IMR-90 (cell line): ENCODE measurements around the gene ATG2A. TPM values are rescaled to one million over a fixed set of nuclear protein-coding genes. Genes with fewer than 3 reads are reported as not detected.

Source experiments
- ATAC-seq: fragments of 200-7000 bp; cut with Tn5 transposase; 2 replicates; pipeline ENCODE4 v1.9.1; 2020; ENCODE audit warnings: low read depth, mild to moderate bottlenecking, moderate library complexity
- BruUV-seq: library from RNA; stranded (reverse); fragments of 400-500 nt; replicated peaks from 2 replicates; lab custom pipeline; 2021; lab: Mats Ljungman, UMichigan
- CTCF ChIA-PET: fragments of 300-600 bp; formaldehyde crosslinking; extraction: SDS; loops from one replicate; lab custom pipeline; 2021; ENCODE audit warnings: antibody characterized with exemption; lab: Yijun Ruan, JAX
- POLR2A ChIA-PET: fragments of 300-600 bp; sonication (Branson Sonifier 250); formaldehyde crosslinking; loops from one replicate; lab custom pipeline; 2022; ENCODE audit warnings: antibody characterized with exemption; ENCODE audit not compliant: unreplicated experiment; lab: Charles Lee
- DNase-seq: peaks from one replicate; pipeline ENCODE4 v3.0.0; 2013
- H2AFZ ChIP-seq: replicated peaks from 2 replicates; pipeline ENCODE3; 2013; ENCODE audit warnings: low read length, mild to moderate bottlenecking; ENCODE audit not compliant: poor library complexity
- H2AK5ac ChIP-seq: 2 replicates; pipeline ENCODE4 v1.6.1; 2013; ENCODE audit warnings: low read depth, low read length, inconsistent platforms
- H2AK9ac ChIP-seq: replicated peaks from 2 replicates; pipeline ENCODE3; 2013; ENCODE audit warnings: mild to moderate bottlenecking, low read depth, low read length, moderate library complexity; ENCODE audit not compliant: poor library complexity
- H2BK120ac ChIP-seq: 2 replicates; pipeline ENCODE4 v1.6.1; 2013; ENCODE audit warnings: low read depth, low read length, inconsistent platforms
- H2BK15ac ChIP-seq: 3 replicates; pipeline ENCODE4 v1.6.1; 2013; ENCODE audit warnings: low read depth, low read length, inconsistent platforms
- H2BK20ac ChIP-seq: 2 replicates; pipeline ENCODE4 v1.6.1; 2013; ENCODE audit warnings: low read depth, mild to moderate bottlenecking, inconsistent platforms, low read length, moderate library complexity
- H2BK5ac ChIP-seq: 2 replicates; pipeline ENCODE4 v1.6.1; 2013; ENCODE audit warnings: mild to moderate bottlenecking, low read depth, low read length, inconsistent platforms; ENCODE audit not compliant: poor library complexity, severe bottlenecking
- H3K14ac ChIP-seq: replicated peaks from 2 replicates; pipeline ENCODE4 v1.6.1; 2013; ENCODE audit warnings: low read depth, low read length, inconsistent platforms
- H3K18ac ChIP-seq: 2 replicates; pipeline ENCODE4 v1.6.1; 2013; ENCODE audit warnings: low read depth, low read length, control low read depth
- H3K23ac ChIP-seq: 2 replicates; pipeline ENCODE4 v1.6.1; 2013; ENCODE audit warnings: low read depth, low read length, inconsistent platforms
- H3K27ac ChIP-seq: 2 replicates; pipeline ENCODE4 v1.5.1; 2013; ENCODE audit warnings: mild to moderate bottlenecking, control low read depth, low read length; ENCODE audit not compliant: insufficient read depth
- H3K27me3 ChIP-seq: 2 replicates; pipeline ENCODE4 v1.6.1; 2013; ENCODE audit warnings: low read length; ENCODE audit not compliant: control insufficient read depth, insufficient read depth
- H3K36me3 ChIP-seq: 2 replicates; pipeline ENCODE4 v1.6.1; 2013; ENCODE audit warnings: low read length, mixed read lengths; ENCODE audit not compliant: control insufficient read depth, insufficient read depth
- H3K4ac ChIP-seq: 2 replicates; pipeline ENCODE4 v1.6.1; 2013; ENCODE audit warnings: low read depth, low read length, inconsistent platforms
- H3K4me1 ChIP-seq: 2 replicates; pipeline ENCODE4 v1.6.1; 2013; ENCODE audit warnings: low read length, mixed read lengths; ENCODE audit not compliant: control insufficient read depth, insufficient read depth
- H3K4me2 ChIP-seq: 2 replicates; pipeline ENCODE4 v1.6.1; 2013; ENCODE audit warnings: low read depth, mild to moderate bottlenecking, control low read depth, low read length, moderate library complexity
- H3K4me3 ChIP-seq: 2 replicates; pipeline ENCODE4 v1.5.1; 2013; ENCODE audit warnings: low read depth, mild to moderate bottlenecking, control low read depth, low read length, moderate library complexity; ENCODE audit not compliant: insufficient read depth
- H3K56ac ChIP-seq: 2 replicates; pipeline ENCODE4 v1.6.1; 2013; ENCODE audit warnings: low read length, inconsistent platforms; ENCODE audit not compliant: insufficient read depth; ENCODE audit errors: extremely low read depth
- H3K79me1 ChIP-seq, 2 experiments: 2 replicates each; pipeline ENCODE4 v1.6.1; 2013; ENCODE audit warnings: low read length in 2 of 2, inconsistent platforms in 1 of 2, low read depth in 1 of 2
- H3K9ac ChIP-seq: 2 replicates; pipeline ENCODE4 v1.6.1; 2013; ENCODE audit warnings: low read depth, low read length, control low read depth
- H3K9me1 ChIP-seq: 2 replicates; pipeline ENCODE4 v1.6.1; 2013; ENCODE audit warnings: low read length, inconsistent platforms; ENCODE audit not compliant: insufficient read depth
- H3K9me3 ChIP-seq: 2 replicates; pipeline ENCODE4 v1.6.1; 2013; ENCODE audit warnings: low read length; ENCODE audit not compliant: control insufficient read depth, insufficient read depth
- H4K20me1 ChIP-seq: 2 replicates; pipeline ENCODE4 v1.6.1; 2013; ENCODE audit warnings: low read length, inconsistent platforms; ENCODE audit not compliant: insufficient read depth
- H4K5ac ChIP-seq: 2 replicates; pipeline ENCODE4 v1.6.1; 2013; ENCODE audit warnings: mild to moderate bottlenecking, low read depth, low read length, control low read depth
- H4K8ac ChIP-seq, 2 experiments: 2 replicates each; pipeline ENCODE4 v1.6.1; 2013; ENCODE audit warnings: low read depth in 2 of 2, low read length in 2 of 2, control low read depth in 1 of 2, inconsistent platforms in 1 of 2
- H4K91ac ChIP-seq: 2 replicates; pipeline ENCODE4 v1.6.1; 2013; ENCODE audit warnings: low read depth, low read length, inconsistent platforms; ENCODE audit not compliant: insufficient read depth
- CEBPB ChIP-seq: IDR thresholded peaks from 2 replicates; pipeline ENCODE4 v1.6.1; 2012; ENCODE audit warnings: low read depth, low read length, improper control_type of control experiment
- CHD1 ChIP-seq: IDR thresholded peaks from 2 replicates; pipeline ENCODE4 v1.6.1; 2012; ENCODE audit warnings: low read depth, low read length, improper control_type of control experiment
- CTCF ChIP-seq: conservative IDR thresholded peaks from 2 replicates; pipeline ENCODE4 v1.5.1; 2012; ENCODE audit warnings: mild to moderate bottlenecking, low read depth, low read length, improper control_type of control experiment
- FOS ChIP-seq: fragments of 150-350 bp; IDR thresholded peaks from 2 replicates; pipeline ENCODE4 v1.6.1; 2016; ENCODE audit warnings: low read depth, low read length
- MAZ ChIP-seq: IDR thresholded peaks from 2 replicates; pipeline ENCODE4 v1.6.1; 2012; ENCODE audit warnings: low read depth, mild to moderate bottlenecking, low read length, improper control_type of control experiment, moderate library complexity, borderline replicate concordance
- RAD21 ChIP-seq: IDR thresholded peaks from 2 replicates; pipeline ENCODE4 v1.6.1; 2012; ENCODE audit warnings: low read length, improper control_type of control experiment
- RCOR1 ChIP-seq: IDR thresholded peaks from 2 replicates; pipeline ENCODE4 v1.6.1; 2012; ENCODE audit warnings: mild to moderate bottlenecking, low read length, improper control_type of control experiment; ENCODE audit not compliant: insufficient replicate concordance
- SMC3 ChIP-seq: fragments of 150-350 bp; IDR thresholded peaks from 2 replicates; pipeline ENCODE4 v1.6.1; 2016; ENCODE audit warnings: low read depth, mild to moderate bottlenecking, antibody characterized with exemption, low read length, moderate library complexity
- USF2 ChIP-seq: fragments of 150-350 bp; IDR thresholded peaks from 2 replicates; pipeline ENCODE4 v1.6.1; 2017; ENCODE audit warnings: mild to moderate bottlenecking, antibody characterized with exemption, low read length, low read depth
- WGBS, 2 experiments: methylation state at CpG; one replicate each; pipeline versions ENCODE4 v1.1.5 to v1.1.7; 2013; ENCODE audit warnings: missing lambda C conversion rate in 2 of 2; ENCODE audit not compliant: insufficient read length in 1 of 2; ENCODE audit errors: extremely low coverage in 2 of 2; 5-methylcytosine and 5-hydroxymethylcytosine counted together
- dilution Hi-C: fragments of 300-500 bp; cut with HindIII; formaldehyde crosslinking; loops from one replicate; pipeline ENCODE4 v1.14.3; 2018; ENCODE audit warnings: low sequenced_read_pairs; ENCODE audit not compliant: unreplicated experiment
- in situ Hi-C: fragments of 300-500 bp; cut with MboI; formaldehyde crosslinking; loops from 3 replicates; pipeline ENCODE4 v1.14.3; 2019; ENCODE audit warnings: low sequenced_read_pairs, inconsistent platforms, mixed read lengths
- intact Hi-C: fragments of 100-400 bp; cut with micrococcal nuclease; formaldehyde crosslinking; loops from 2 replicates; pipeline ENCODE4 v1.10.0; 2022
- polyA plus RNA-seq, 3 experiments: library from polyadenylated mRNA; depleted of rRNA; stranded (reverse); fragments of >200 nt; gene quantifications; 2 replicates each; pipeline ENCODE4 v1.2.3, GENCODE V29; 2012; ENCODE audit warnings: low replicate concordance in 1 of 3
- total RNA-seq: library from RNA; depleted of rRNA; stranded (reverse); fragments of >200 nt; gene quantifications from 2 replicates; pipeline ENCODE4 v1.2.3, GENCODE V29; 2012

ATG2A gene
- total and polyA plus RNA-seq, 2 of the 4 experiments (the other 2 are of a cell fraction) = 3.2 to 10.5 TPM

- H3K36me3 ChIP-seq = no peaks in the 10 kb centered on the region
- dilution Hi-C loops (no loop called here), in situ Hi-C loops (no loop called here), intact Hi-C loops (loop anchor here (1.0 kb wide), 1 partner anchor 41 kb away; no protein-coding TSS in a partner anchor)
- H3K14ac ChIP-seq = peak overlapping the region; percentile 67
- peak overlapping the region; percentile 44 for H2BK5ac ChIP-seq
- H3K4me3 ChIP-seq = no peak overlapping the region
- H2AK5ac ChIP-seq = peak overlapping the region; percentile 86
- TF ChIP-seq MAZ = peak; percentile 95
- TF ChIP-seq CHD1 = no peak
- no peak for TF ChIP-seq USF2
- TF ChIP-seq FOS = no peak
- TF ChIP-seq CTCF = peak; percentile 76
- peak; percentile 52 for TF ChIP-seq SMC3
- peak; percentile 41 for TF ChIP-seq RAD21
- no peak for TF ChIP-seq RCOR1
- no peak for TF ChIP-seq CEBPB
- ChIA-PET POLR2A (interaction anchor here (0.6 kb wide), 1 partner anchor 126 kb away, joined by 4 read pairs; the partner anchor contains the start of gene ARL2), CTCF (interaction anchor here (0.5 to 2.2 kb wide), 11 partner anchors 11 to 435 kb away, joined by 3 to 15 read pairs (median 3); partner anchors contain the start of gene CDC42BPG)
- H2BK15ac ChIP-seq = peak overlapping the region; percentile 18; the same call in 1 of the 3 replicates
- peaks cover 0 to 3% of the 10 kb centered on the region in 2 experiments; a peak in 1 of 4 replicates for H3K79me1 ChIP-seq
- H3K4me1 ChIP-seq = peaks cover 10% of the 10 kb centered on the region
- peak overlapping the region; percentile 81 for H2BK120ac ChIP-seq
- H3K4ac ChIP-seq = peak overlapping the region; percentile 81
- DNase-seq = no peak
- peak overlapping the region; percentile 73 for H4K5ac ChIP-seq
- H3K23ac ChIP-seq = peak overlapping the region; percentile 53; the same call in 1 of the 2 replicates
- no peaks in the 10 kb centered on the region for H3K27me3 ChIP-seq
- peak overlapping the region; percentile 77 for H4K91ac ChIP-seq
- peak overlapping the region; percentile 57 for H3K4me2 ChIP-seq
- H4K20me1 ChIP-seq = peaks cover 3% of the 10 kb centered on the region; the same call in 1 of the 2 replicates
- ATAC-seq = peak; percentile 84
- H4K8ac ChIP-seq = peak overlapping the region; percentile 88 to 96
- 0 out of 2 replicates have a peak overlapping the region, but pooled peaks have one; percentile 31 for H2BK20ac ChIP-seq
- peak overlapping the region; percentile 67; the same call in 1 of the 2 replicates for H3K18ac ChIP-seq
- H3K56ac ChIP-seq = no peak overlapping the region
- WGBS, 2 experiments = 5% methylated on average over 11 of the region's 34 CpGs; no CpG with 5 or more reads in 1 of the 2 experiments
- H2AK9ac ChIP-seq = peak overlapping the region; percentile 83
- peaks cover 12% of the 10 kb centered on the region for H3K9me1 ChIP-seq
- peak overlapping the region; percentile 98 for H2AFZ ChIP-seq
- H3K9ac ChIP-seq = 0 out of 2 replicates have a peak overlapping the region, but pooled peaks have one; percentile 49
- H3K27ac ChIP-seq = peak overlapping the region; percentile 30; the same call in 1 of the 2 replicates
- no TSS peak for BruUV-seq
- H3K9me3 ChIP-seq = no peaks in the 10 kb centered on the region
Measured at GRCh38 chr11:64887757-64888405, 29.1 kb downstream of the ATG2A start.
